Measurements from ENCODE around the gene KLHL17. TPM values are rescaled to one million over a fixed set of nuclear protein-coding genes. Genes with fewer than 3 reads are reported as not detected.

KLHL17 gene
- total RNA-seq, 1 experiment from 2014 or later = 27.8 TPM

- no peak for DNase-seq
- no TSS peak for BruUV-seq (replicated peaks)
- Mint-ChIP-seq H3K9me3 (ENCODE audit: low read depth, unreplicated experiment) (no peaks in the 10 kb centered on the region), H3K27ac (ENCODE audit: unreplicated experiment) (peak overlapping the region; percentile 36), H3K4me3 (ENCODE audit: low read depth, unreplicated experiment) (peak overlapping the region; percentile 79), H3K36me3 (ENCODE audit: insufficient read depth, unreplicated experiment) (peaks cover 61% of the 10 kb centered on the region), H3K27me3 (ENCODE audit: unreplicated experiment) (no peaks in the 10 kb centered on the region), H3K4me1 (ENCODE audit: low read depth, unreplicated experiment) (peaks cover 7% of the 10 kb centered on the region)
- intact Hi-C loops (cut with micrococcal nuclease; ENCODE audit: unreplicated experiment) = no loop called here
- no peak for TF ChIP-seq CTCF (IDR thresholded peaks at IDR 0.05; ENCODE audit: unreplicated experiment)
- CTCF ChIA-PET = no interaction called here
Observed at GRCh38 chr1:997713-997992, 37.3 kb downstream of the KLHL17 start.

GRCh38 chr1:997993-998744 lies 37.8 kb downstream of the KLHL17 start:
- no peak for TF ChIP-seq CTCF (IDR thresholded peaks at IDR 0.05; ENCODE audit: unreplicated experiment)
- Mint-ChIP-seq H3K27ac (ENCODE audit: unreplicated experiment) (no peak overlapping the region), H3K9me3 (ENCODE audit: low read depth, unreplicated experiment) (no peaks in the 10 kb centered on the region), H3K4me3 (ENCODE audit: low read depth, unreplicated experiment) (peak overlapping the region; percentile 79), H3K36me3 (ENCODE audit: insufficient read depth, unreplicated experiment) (peaks cover 61% of the 10 kb centered on the region), H3K27me3 (ENCODE audit: unreplicated experiment) (no peaks in the 10 kb centered on the region), H3K4me1 (ENCODE audit: low read depth, unreplicated experiment) (peaks cover 7% of the 10 kb centered on the region)
- DNase-seq = no peak
- intact Hi-C loops (cut with micrococcal nuclease; ENCODE audit: unreplicated experiment) = no loop called here
- BruUV-seq (replicated peaks) = no TSS peak
- CTCF ChIA-PET = no interaction called here

GRCh38 chr1:998745-998994 lies 38.3 kb downstream of the KLHL17 start:
- CTCF ChIA-PET = no interaction called here
- no peak for DNase-seq
- Mint-ChIP-seq H3K9me3 (ENCODE audit: low read depth, unreplicated experiment) (no peaks in the 10 kb centered on the region), H3K4me1 (ENCODE audit: low read depth, unreplicated experiment) (peaks cover 7% of the 10 kb centered on the region), H3K27ac (ENCODE audit: unreplicated experiment) (no peak overlapping the region), H3K4me3 (ENCODE audit: low read depth, unreplicated experiment) (peak overlapping the region; percentile 79), H3K36me3 (ENCODE audit: insufficient read depth, unreplicated experiment) (peaks cover 61% of the 10 kb centered on the region), H3K27me3 (ENCODE audit: unreplicated experiment) (no peaks in the 10 kb centered on the region)
- BruUV-seq (replicated peaks) = no TSS peak
- intact Hi-C loops (cut with micrococcal nuclease; ENCODE audit: unreplicated experiment) = no loop called here
- no peak for TF ChIP-seq CTCF (IDR thresholded peaks at IDR 0.05; ENCODE audit: unreplicated experiment)

GRCh38 chr1:998995-999724 lies 38.8 kb downstream of the KLHL17 start:
- H3K9me3 Mint-ChIP-seq (ENCODE audit: low read depth, unreplicated experiment) = no peaks in the 10 kb centered on the region
- no peaks in the 10 kb centered on the region for H3K27me3 Mint-ChIP-seq (ENCODE audit: unreplicated experiment)
- peaks cover 7% of the 10 kb centered on the region for H3K4me1 Mint-ChIP-seq (ENCODE audit: low read depth, unreplicated experiment)
- no peak for TF ChIP-seq CTCF (IDR thresholded peaks at IDR 0.05; ENCODE audit: unreplicated experiment)
- intact Hi-C loops (cut with micrococcal nuclease; ENCODE audit: unreplicated experiment) = no loop called here
- peak overlapping the region; percentile 79 for H3K4me3 Mint-ChIP-seq (ENCODE audit: low read depth, unreplicated experiment)
- H3K27ac Mint-ChIP-seq (ENCODE audit: unreplicated experiment) = no peak overlapping the region
- CTCF ChIA-PET = no interaction called here
- TSS peak; percentile 62 for BruUV-seq (replicated peaks)
- peak; percentile 46 for DNase-seq
- H3K36me3 Mint-ChIP-seq (ENCODE audit: insufficient read depth, unreplicated experiment) = peaks cover 61% of the 10 kb centered on the region
